ENCODE data around the gene SPATA16. TPM values are rescaled to one million over a fixed set of nuclear protein-coding genes. Genes with fewer than 3 reads are reported as not detected.
A peak's percentile ranks its signal among the peaks of the same experiment; 100 is the strongest.

SPATA16 gene
- total RNA-seq, 4 donors from 2014 or later: not detected

GRCh38 chr3:172924546-172924945 lies 216.5 kb downstream of the SPATA16 start:
- Histone ChIP-seq H3K27ac (no peak overlapping the region), H3K36me3 (no peaks in the 10 kb centered on the region), H3K4me3 (replicated peaks in 1 of 3) (no peak overlapping the region), H3K9me3 (no peaks in the 10 kb centered on the region), H3K27me3 (no peaks in the 10 kb centered on the region), H3K4me1 (no peaks in the 10 kb centered on the region)
- intact Hi-C loops (cut with DNase I): no loop called here
- 76 to 91% methylated on average over 3 of the region's 3 CpGs for WGBS, 2 donors
- TF ChIP-seq CTCF (IDR thresholded peaks at IDR 0.05) (no peak), POLR2A (IDR thresholded peaks at IDR 0.05) (no peak)
- no peak for DNase-seq

- intact Hi-C loops (cut with DNase I): no loop called here
- Histone ChIP-seq H3K27me3 (no peaks in the 10 kb centered on the region), H3K27ac (no peak overlapping the region), H3K4me1 (peaks cover 13 to 17% of the 10 kb centered on the region in 2 donors), H3K4me3 (replicated peaks in 1 of 3) (no peak overlapping the region), H3K9me3 (no peaks in the 10 kb centered on the region), H3K36me3 (no peaks in the 10 kb centered on the region)
- no peak for TF ChIP-seq CTCF (IDR thresholded peaks at IDR 0.05)
- TF ChIP-seq POLR2A (IDR thresholded peaks at IDR 0.05): no peak
- WGBS, 2 donors: 77 to 94% methylated on average over 2 of the region's 2 CpGs
- no peak for DNase-seq
Measured at GRCh38 chr3:172919297-172919683, 221.7 kb downstream of the SPATA16 start.

- peaks cover 13 to 17% of the 10 kb centered on the region in 2 donors for H3K4me1 ChIP-seq
- no peaks in the 10 kb centered on the region for H3K27me3 ChIP-seq
- no peaks in the 10 kb centered on the region for H3K9me3 ChIP-seq
- no peak overlapping the region for H3K4me3 ChIP-seq (replicated peaks in 1 of 3)
- intact Hi-C loops (cut with DNase I): no loop called here
- H3K27ac ChIP-seq: no peak overlapping the region
- WGBS, 2 donors: 25 to 28% methylated on average over 3 of the region's 3 CpGs
- no peak for DNase-seq
- H3K36me3 ChIP-seq: no peaks in the 10 kb centered on the region
- TF ChIP-seq POLR2A (IDR thresholded peaks at IDR 0.05) (no peak), CTCF (IDR thresholded peaks at IDR 0.05) (no peak)
Measured at GRCh38 chr3:172918568-172919296, 222.3 kb downstream of the SPATA16 start.

GRCh38 chr3:172918165-172918564 lies 222.9 kb downstream of the SPATA16 start:
- no peaks in the 10 kb centered on the region for H3K27me3 ChIP-seq
- H3K27ac ChIP-seq: no peak overlapping the region
- DNase-seq: no peak
- H3K9me3 ChIP-seq: no peaks in the 10 kb centered on the region
- intact Hi-C loops (cut with DNase I): no loop called here
- no peaks in the 10 kb centered on the region for H3K36me3 ChIP-seq
- 10 to 16% methylated on average over 3 of the region's 3 CpGs for WGBS, 2 donors
- TF ChIP-seq POLR2A (IDR thresholded peaks at IDR 0.05) (no peak), CTCF (IDR thresholded peaks at IDR 0.05) (no peak)
- no peak overlapping the region for H3K4me3 ChIP-seq (replicated peaks in 1 of 3)
- peaks cover 13 to 17% of the 10 kb centered on the region in 2 donors for H3K4me1 ChIP-seq

- 33 to 48% methylated on average over 1 of the region's 1 CpG for WGBS, 2 donors
- intact Hi-C loops (cut with DNase I): no loop called here
- peak; percentile 4 to 24 for DNase-seq
- H3K27me3 ChIP-seq: no peaks in the 10 kb centered on the region
- H3K36me3 ChIP-seq: no peaks in the 10 kb centered on the region
- H3K4me3 ChIP-seq (replicated peaks in 1 of 3): no peak overlapping the region
- H3K27ac ChIP-seq: no peak overlapping the region
- TF ChIP-seq POLR2A (IDR thresholded peaks at IDR 0.05): no peak
- TF ChIP-seq CTCF (IDR thresholded peaks at IDR 0.05): no peak
- no peaks in the 10 kb centered on the region for H3K9me3 ChIP-seq
- H3K4me1 ChIP-seq: peaks cover 13 to 17% of the 10 kb centered on the region in 2 donors
Measured at GRCh38 chr3:172915911-172916514, 225.0 kb downstream of the SPATA16 start.

All from thyroid gland (tissue), 4 donors.